SK-N-SH treated with all-trans-retinoic acid at 6 μM for 48 hours (cell line): ENCODE measurements around the gene DYNC1LI1.

Source experiments
- ATAC-seq: fragments of 200-7000 bp; cut with Tn5 transposase; 3 replicates; pipeline ENCODE4 v1.9.1; 2020; ENCODE audit warnings: mild to moderate bottlenecking, moderate library complexity
- BACH2 ChIP-seq: fragments of 250-450 bp; sonication (Bioruptor Pico); IDR thresholded peaks from 2 replicates; pipeline ENCODE4 v1.9.0; 2021; ENCODE audit warnings: mild to moderate bottlenecking, borderline replicate concordance
- CREB5 ChIP-seq: fragments of 250-450 bp; sonication (Bioruptor Pico); IDR thresholded peaks from 2 replicates; pipeline ENCODE4 v1.5.1; 2020; ENCODE audit warnings: low read depth, mild to moderate bottlenecking, moderate library complexity
- CSDC2 ChIP-seq: fragments of 250-450 bp; sonication (Bioruptor Pico); IDR thresholded peaks from 2 replicates; pipeline ENCODE4 v1.5.0; 2020; ENCODE audit warnings: mild to moderate bottlenecking, moderate library complexity
- CSRNP3 ChIP-seq: fragments of 250-450 bp; sonication (Bioruptor Pico); IDR thresholded peaks from 2 replicates; pipeline ENCODE4 v1.5.1; 2021; ENCODE audit warnings: mild to moderate bottlenecking, moderate library complexity
- ESRRG ChIP-seq: fragments of 250-450 bp; sonication (Bioruptor Pico); IDR thresholded peaks from 2 replicates; pipeline ENCODE4 v1.6.1; 2021; ENCODE audit warnings: mild to moderate bottlenecking
- GLIS3 ChIP-seq: fragments of 250-450 bp; sonication (Bioruptor Pico); IDR thresholded peaks from 2 replicates; pipeline ENCODE4 v1.5.0; 2020; ENCODE audit warnings: mild to moderate bottlenecking, moderate library complexity
- ISL1 ChIP-seq: fragments of 250-450 bp; sonication (Bioruptor Pico); IDR thresholded peaks from 2 replicates; pipeline ENCODE4 v2.1.2; 2022; ENCODE audit warnings: mild to moderate bottlenecking, moderate library complexity
- OSR1 ChIP-seq: fragments of 250-450 bp; sonication (Bioruptor Pico); IDR thresholded peaks from 2 replicates; pipeline ENCODE4 v1.8.0; 2022; ENCODE audit warnings: moderate library complexity, mild to moderate bottlenecking, inconsistent platforms
- PPARA ChIP-seq: fragments of 250-450 bp; sonication (Bioruptor Pico); IDR thresholded peaks from 2 replicates; pipeline ENCODE4 v1.5.0; 2020; ENCODE audit warnings: mild to moderate bottlenecking, borderline replicate concordance
- RARB ChIP-seq: fragments of 250-450 bp; sonication (Bioruptor Pico); IDR thresholded peaks from 2 replicates; pipeline ENCODE4 v1.8.0; 2021; ENCODE audit warnings: mild to moderate bottlenecking, moderate library complexity
- SNAI2 ChIP-seq: fragments of 250-450 bp; sonication (Bioruptor Pico); IDR thresholded peaks from 2 replicates; pipeline ENCODE4 v1.5.0; 2020; ENCODE audit warnings: mild to moderate bottlenecking, moderate library complexity
- TCF4 ChIP-seq: fragments of 250-450 bp; sonication (Bioruptor Pico); IDR thresholded peaks from 2 replicates; pipeline ENCODE4 v1.8.0; 2021; ENCODE audit warnings: mild to moderate bottlenecking, moderate library complexity, borderline replicate concordance
- TOX ChIP-seq: fragments of 250-450 bp; sonication (Bioruptor Pico); IDR thresholded peaks from 2 replicates; pipeline ENCODE4 v1.8.0; 2021; ENCODE audit warnings: mild to moderate bottlenecking, moderate library complexity, borderline replicate concordance
- ZC3H10 ChIP-seq: fragments of 250-450 bp; sonication (Bioruptor Pico); IDR thresholded peaks from 2 replicates; pipeline ENCODE4 v1.5.1; 2021; ENCODE audit warnings: mild to moderate bottlenecking, moderate library complexity
- ZFP30 ChIP-seq: fragments of 450-650 bp; formaldehyde crosslinking; IDR thresholded peaks from 2 replicates; pipeline ENCODE4 v1.5.0; 2022; ENCODE audit warnings: mild to moderate bottlenecking, moderate library complexity
- ZNF565 ChIP-seq: fragments of 450-650 bp; formaldehyde crosslinking; conservative IDR thresholded peaks from 2 replicates; pipeline ENCODE4 v1.5.0; 2020; ENCODE audit warnings: low read depth, mild to moderate bottlenecking, moderate library complexity
- ZNF70 ChIP-seq: fragments of 450-650 bp; formaldehyde crosslinking; IDR thresholded peaks from 2 replicates; pipeline ENCODE4 v1.5.0; 2020; ENCODE audit warnings: mild to moderate bottlenecking, moderate library complexity
- ZNF8 ChIP-seq: fragments of 450-650 bp; formaldehyde crosslinking; IDR thresholded peaks from 2 replicates; pipeline ENCODE4 v1.5.0; 2020; ENCODE audit warnings: mild to moderate bottlenecking, moderate library complexity
- TF ChIP-seq, protein P1 (sequence below): fragments of 250-450 bp; sonication (Bioruptor Pico); IDR thresholded peaks from 2 replicates; pipeline ENCODE4 v1.5.0; 2020; ENCODE audit warnings: mild to moderate bottlenecking, moderate library complexity
- TF ChIP-seq, protein P2 (sequence below): fragments of 250-450 bp; sonication (Bioruptor Pico); IDR thresholded peaks from 2 replicates; pipeline ENCODE4 v1.8.0; 2021; ENCODE audit warnings: low read depth, mild to moderate bottlenecking, moderate library complexity, borderline replicate concordance

DYNC1LI1 gene

GRCh38 chr3:32551087-32551486 lies 19.6 kb downstream of the DYNC1LI1 start (continued):
- TF ChIP-seq, protein P1, sequence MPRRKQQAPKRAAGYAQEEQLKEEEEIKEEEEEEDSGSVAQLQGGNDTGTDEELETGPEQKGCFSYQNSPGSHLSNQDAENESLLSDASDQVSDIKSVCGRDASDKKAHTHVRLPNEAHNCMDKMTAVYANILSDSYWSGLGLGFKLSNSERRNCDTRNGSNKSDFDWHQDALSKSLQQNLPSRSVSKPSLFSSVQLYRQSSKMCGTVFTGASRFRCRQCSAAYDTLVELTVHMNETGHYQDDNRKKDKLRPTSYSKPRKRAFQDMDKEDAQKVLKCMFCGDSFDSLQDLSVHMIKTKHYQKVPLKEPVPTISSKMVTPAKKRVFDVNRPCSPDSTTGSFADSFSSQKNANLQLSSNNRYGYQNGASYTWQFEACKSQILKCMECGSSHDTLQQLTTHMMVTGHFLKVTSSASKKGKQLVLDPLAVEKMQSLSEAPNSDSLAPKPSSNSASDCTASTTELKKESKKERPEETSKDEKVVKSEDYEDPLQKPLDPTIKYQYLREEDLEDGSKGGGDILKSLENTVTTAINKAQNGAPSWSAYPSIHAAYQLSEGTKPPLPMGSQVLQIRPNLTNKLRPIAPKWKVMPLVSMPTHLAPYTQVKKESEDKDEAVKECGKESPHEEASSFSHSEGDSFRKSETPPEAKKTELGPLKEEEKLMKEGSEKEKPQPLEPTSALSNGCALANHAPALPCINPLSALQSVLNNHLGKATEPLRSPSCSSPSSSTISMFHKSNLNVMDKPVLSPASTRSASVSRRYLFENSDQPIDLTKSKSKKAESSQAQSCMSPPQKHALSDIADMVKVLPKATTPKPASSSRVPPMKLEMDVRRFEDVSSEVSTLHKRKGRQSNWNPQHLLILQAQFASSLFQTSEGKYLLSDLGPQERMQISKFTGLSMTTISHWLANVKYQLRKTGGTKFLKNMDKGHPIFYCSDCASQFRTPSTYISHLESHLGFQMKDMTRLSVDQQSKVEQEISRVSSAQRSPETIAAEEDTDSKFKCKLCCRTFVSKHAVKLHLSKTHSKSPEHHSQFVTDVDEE (CRISPR knock-in tag), result no peak
- TF ChIP-seq ZNF8 (CRISPR knock-in tag), result no peak
- TF ChIP-seq ISL1, result no peak
- TF ChIP-seq ZNF565, result no peak
- TF ChIP-seq TOX (CRISPR knock-in tag), result no peak

DNA sequence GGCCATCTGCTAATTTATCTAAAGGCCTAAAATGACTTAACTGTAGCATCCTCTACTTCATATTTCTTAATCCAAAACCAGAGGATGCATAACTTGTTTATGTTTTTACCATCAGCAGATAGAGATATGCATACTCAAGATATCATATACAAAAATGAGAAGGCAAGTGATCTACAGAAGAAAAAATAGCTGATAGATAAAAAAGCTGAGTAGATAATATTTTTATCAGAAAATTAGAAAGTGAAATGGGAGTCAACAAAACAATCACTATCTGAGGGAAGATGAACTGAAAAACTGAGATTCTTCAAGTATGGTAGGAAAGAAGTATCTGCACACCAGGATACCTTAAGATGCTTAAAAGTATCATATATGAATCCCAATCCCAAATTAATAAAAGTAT lies 25.4 kb downstream of the DYNC1LI1 start:
- ATAC-seq, result no peak
- TF ChIP-seq TOX (CRISPR knock-in tag), result no peak

DNA sequence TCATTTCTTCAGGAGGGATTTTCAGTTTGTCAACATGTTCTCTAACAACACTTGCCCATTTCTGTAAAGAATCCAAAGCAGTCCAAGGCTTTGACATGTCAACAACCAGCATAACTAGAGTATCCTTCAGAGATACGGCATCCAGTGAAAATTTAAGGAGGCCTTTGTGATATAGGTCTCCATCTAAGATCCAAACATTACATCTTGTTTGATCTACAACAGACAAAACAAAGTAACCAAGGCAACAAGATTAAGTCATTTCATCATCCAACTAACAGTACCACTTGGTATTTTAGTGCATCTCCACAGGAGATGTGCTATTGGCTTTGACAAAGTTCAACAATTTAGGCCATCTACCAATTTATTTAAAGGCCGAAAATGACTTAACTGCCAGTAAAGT lies 25.8 kb downstream of the DYNC1LI1 start:
- ATAC-seq, result no peak
- TF ChIP-seq TCF4 (CRISPR knock-in tag) (no peak), CREB5 (CRISPR knock-in tag) (no peak), ZNF565 (no peak), ESRRG (no peak), BACH2 (CRISPR knock-in tag) (no peak), ZC3H10 (CRISPR knock-in tag) (no peak), ZFP30 (no peak), PPARA (CRISPR knock-in tag) (no peak), GLIS3 (CRISPR knock-in tag) (no peak), CSRNP3 (CRISPR knock-in tag) (no peak), ZNF8 (CRISPR knock-in tag) (no peak)

DNA sequence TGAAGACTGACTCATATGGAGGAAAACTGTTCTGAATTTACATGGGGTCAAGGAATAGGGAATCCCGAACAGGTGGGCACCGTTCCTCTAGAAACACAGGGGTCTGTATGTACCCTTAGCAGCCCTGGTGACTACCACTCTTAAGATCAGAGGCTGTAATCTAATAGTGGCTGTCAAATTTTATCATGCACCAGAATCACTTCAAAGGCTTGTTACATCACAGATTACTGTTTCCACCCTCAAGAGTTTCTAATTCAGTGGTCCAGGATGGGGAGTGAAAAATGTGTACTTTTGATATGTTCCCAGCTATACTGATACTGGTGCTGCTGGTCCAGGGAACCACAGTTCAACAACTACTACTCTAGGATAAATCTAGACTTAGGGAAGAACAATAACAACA lies 27.9 kb downstream of the DYNC1LI1 start:
- TF ChIP-seq RARB (CRISPR knock-in tag) (no peak), BACH2 (CRISPR knock-in tag) (no peak), ESRRG (no peak), TCF4 (CRISPR knock-in tag) (no peak), ZC3H10 (CRISPR knock-in tag) (no peak), OSR1 (no peak), CSDC2 (CRISPR knock-in tag) (no peak), TOX (CRISPR knock-in tag) (no peak), CREB5 (CRISPR knock-in tag) (no peak), SNAI2 (CRISPR knock-in tag) (no peak), ZNF8 (CRISPR knock-in tag) (no peak), ZFP30 (no peak), GLIS3 (CRISPR knock-in tag) (no peak), ZNF70 (CRISPR knock-in tag) (no peak)
- TF ChIP-seq, protein P2, sequence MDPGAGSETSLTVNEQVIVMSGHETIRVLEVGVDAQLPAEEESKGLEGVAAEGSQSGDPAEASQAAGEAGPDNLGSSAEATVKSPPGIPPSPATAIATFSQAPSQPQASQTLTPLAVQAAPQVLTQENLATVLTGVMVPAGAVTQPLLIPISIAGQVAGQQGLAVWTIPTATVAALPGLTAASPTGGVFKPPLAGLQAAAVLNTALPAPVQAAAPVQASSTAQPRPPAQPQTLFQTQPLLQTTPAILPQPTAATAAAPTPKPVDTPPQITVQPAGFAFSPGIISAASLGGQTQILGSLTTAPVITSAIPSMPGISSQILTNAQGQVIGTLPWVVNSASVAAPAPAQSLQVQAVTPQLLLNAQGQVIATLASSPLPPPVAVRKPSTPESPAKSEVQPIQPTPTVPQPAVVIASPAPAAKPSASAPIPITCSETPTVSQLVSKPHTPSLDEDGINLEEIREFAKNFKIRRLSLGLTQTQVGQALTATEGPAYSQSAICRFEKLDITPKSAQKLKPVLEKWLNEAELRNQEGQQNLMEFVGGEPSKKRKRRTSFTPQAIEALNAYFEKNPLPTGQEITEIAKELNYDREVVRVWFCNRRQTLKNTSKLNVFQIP (CRISPR knock-in tag), result no peak
- ATAC-seq, result no peak
